Memory B cell (primary cell): ENCODE results near the gene FNDC3B.
A peak's percentile ranks its signal among the peaks of the same experiment; 100 is the strongest.

Experiments used
- ATAC-seq: fragments of 150-1000 bp; cut with Tn5 transposase; 2 replicates; pipeline ENCODE4 v1.10.0; 2021; ENCODE audit warnings: low read depth, mild to moderate bottlenecking, moderate library complexity
- DNase-seq, 2 donors: peaks; one replicate each; pipeline ENCODE4 v3.0.0; 2022; ENCODE audit warnings: low spot score in 2 of 2
- H3K27ac Mint-ChIP-seq: one replicate; pipeline ENCODE4 v1.8.0; 2022; ENCODE audit warnings: mild to moderate bottlenecking, moderate library complexity, mixed read lengths
- H3K27me3 Mint-ChIP-seq: one replicate; pipeline ENCODE4 v1.8.0; 2022; ENCODE audit warnings: mixed read lengths
- H3K36me3 Mint-ChIP-seq: one replicate; pipeline ENCODE4 v1.8.0; 2022; ENCODE audit warnings: mild to moderate bottlenecking, mixed read lengths
- H3K4me1 Mint-ChIP-seq: one replicate; pipeline ENCODE4 v1.8.0; 2022; ENCODE audit warnings: mixed read lengths
- H3K4me3 Mint-ChIP-seq: one replicate; pipeline ENCODE4 v1.8.0; 2022; ENCODE audit warnings: mild to moderate bottlenecking, moderate library complexity, mixed read lengths
- H3K9me3 Mint-ChIP-seq: one replicate; pipeline ENCODE4 v1.8.0; 2022; ENCODE audit warnings: mixed read lengths

Gene FNDC3B

DNA sequence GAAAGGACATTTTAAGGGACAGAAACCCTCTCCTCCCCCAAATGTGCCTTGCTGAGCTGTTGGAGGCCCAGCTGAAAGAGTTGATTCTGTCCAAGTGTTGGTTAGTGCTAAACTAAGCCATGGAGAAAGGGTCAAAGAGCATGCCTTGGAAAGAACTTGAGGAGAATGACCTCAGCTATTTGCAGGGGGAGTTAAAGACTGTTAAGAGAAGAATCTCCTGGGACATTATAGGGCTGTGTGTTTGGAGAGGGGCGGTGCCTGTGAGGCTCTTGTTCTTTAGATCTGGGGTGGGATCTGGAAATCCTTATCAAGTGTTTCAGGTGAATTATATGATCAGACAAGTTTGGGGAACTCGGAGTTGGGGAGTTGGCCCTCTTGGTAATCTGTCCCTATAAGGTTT is 13.0 kb downstream of the FNDC3B start:
- H3K9me3 Mint-ChIP-seq: no peaks in the 10 kb centered on the region
- no peak overlapping the region for H3K27ac Mint-ChIP-seq
- H3K27me3 Mint-ChIP-seq: no peaks in the 10 kb centered on the region
- DNase-seq: no peak
- H3K36me3 Mint-ChIP-seq: no peaks in the 10 kb centered on the region
- ATAC-seq: no peak
- H3K4me3 Mint-ChIP-seq: no peak overlapping the region
- H3K4me1 Mint-ChIP-seq: peaks cover 7% of the 10 kb centered on the region

DNA sequence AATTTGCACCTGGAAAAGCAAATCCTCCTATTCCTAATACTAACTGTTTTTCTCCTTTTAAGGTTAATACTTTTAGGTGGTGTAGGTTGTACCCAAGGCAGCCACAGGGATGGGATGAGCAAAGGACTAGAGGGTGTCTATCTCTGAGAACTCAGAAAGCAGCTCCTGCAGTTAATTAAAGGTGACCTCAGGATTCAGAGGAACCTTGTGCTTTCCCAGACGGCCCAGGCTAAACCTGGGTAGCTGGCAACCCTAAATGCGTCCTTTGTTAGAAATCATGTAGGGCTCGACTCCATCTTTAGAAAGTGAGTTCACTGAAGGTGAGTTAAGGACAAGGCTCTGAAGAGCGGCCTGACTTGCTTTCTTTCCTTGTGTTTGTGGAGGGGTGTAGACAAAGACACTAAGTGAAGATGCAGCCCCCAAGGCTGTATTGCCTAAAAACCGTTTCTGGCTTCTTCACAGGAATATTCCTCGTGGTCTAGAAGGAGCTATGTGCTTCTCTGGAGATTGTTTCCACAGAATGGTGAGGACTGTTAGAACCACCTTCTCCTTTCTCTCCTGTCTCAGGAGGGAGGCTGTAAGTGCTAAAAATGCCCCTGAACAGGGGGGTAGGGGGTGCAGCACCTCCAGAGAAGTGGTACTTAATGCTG is 14.9 kb downstream of the FNDC3B start:
- Mint-ChIP-seq H3K27ac (no peak overlapping the region), H3K36me3 (no peaks in the 10 kb centered on the region), H3K27me3 (no peaks in the 10 kb centered on the region), H3K4me1 (peaks cover 7% of the 10 kb centered on the region), H3K4me3 (no peak overlapping the region), H3K9me3 (no peaks in the 10 kb centered on the region)
- DNase-seq (no peak), ATAC-seq (no peak)

DNA sequence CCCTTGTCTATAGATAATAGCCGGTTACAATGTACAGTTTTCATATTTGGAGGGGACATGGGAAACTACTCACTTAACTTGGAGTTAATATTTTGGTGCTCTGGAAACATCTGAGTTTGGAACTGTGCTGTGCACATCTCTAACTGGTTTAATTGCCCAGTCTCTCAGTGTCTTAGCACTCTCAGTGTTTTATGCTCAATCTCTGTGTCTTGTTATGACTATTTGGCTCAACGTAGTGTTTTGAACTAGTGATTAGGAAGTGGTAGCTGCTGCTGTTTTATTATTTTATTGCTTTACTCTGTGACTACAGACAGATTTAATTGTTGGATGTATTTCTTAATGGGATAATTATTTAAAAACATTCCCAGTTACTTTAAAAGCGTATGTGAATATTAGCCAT is 17.0 kb downstream of the FNDC3B start:
- no peaks in the 10 kb centered on the region for H3K36me3 Mint-ChIP-seq
- no peaks in the 10 kb centered on the region for H3K27me3 Mint-ChIP-seq
- H3K9me3 Mint-ChIP-seq: no peaks in the 10 kb centered on the region
- peaks cover 7% of the 10 kb centered on the region for H3K4me1 Mint-ChIP-seq
- no peak overlapping the region for H3K27ac Mint-ChIP-seq
- ATAC-seq (no peak), DNase-seq (no peak)
- H3K4me3 Mint-ChIP-seq: no peak overlapping the region

DNA sequence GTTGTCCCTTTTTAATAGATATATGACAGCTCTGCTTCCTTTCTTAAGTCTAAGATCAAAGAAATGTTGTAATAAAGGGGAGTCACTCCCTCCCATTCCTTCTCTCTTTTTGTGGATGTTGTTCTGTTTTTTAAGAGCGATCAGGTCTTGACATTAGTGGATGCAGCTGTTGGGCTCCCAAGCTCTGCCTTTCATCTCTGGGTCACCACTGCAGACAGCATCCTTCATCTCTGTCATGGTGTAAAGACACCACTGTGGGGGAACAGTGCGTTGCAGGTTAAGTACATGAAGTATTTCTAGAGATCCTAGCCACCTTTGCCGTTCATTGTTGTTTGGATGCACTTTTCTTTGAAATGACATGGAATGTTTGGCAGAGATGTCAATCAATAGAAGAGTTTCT is 17.7 kb downstream of the FNDC3B start:
- ATAC-seq: no peak
- DNase-seq: no peak
- Mint-ChIP-seq H3K4me1 (peaks cover 12% of the 10 kb centered on the region), H3K27ac (no peak overlapping the region), H3K36me3 (no peaks in the 10 kb centered on the region), H3K4me3 (no peak overlapping the region), H3K9me3 (no peaks in the 10 kb centered on the region), H3K27me3 (no peaks in the 10 kb centered on the region)

DNA sequence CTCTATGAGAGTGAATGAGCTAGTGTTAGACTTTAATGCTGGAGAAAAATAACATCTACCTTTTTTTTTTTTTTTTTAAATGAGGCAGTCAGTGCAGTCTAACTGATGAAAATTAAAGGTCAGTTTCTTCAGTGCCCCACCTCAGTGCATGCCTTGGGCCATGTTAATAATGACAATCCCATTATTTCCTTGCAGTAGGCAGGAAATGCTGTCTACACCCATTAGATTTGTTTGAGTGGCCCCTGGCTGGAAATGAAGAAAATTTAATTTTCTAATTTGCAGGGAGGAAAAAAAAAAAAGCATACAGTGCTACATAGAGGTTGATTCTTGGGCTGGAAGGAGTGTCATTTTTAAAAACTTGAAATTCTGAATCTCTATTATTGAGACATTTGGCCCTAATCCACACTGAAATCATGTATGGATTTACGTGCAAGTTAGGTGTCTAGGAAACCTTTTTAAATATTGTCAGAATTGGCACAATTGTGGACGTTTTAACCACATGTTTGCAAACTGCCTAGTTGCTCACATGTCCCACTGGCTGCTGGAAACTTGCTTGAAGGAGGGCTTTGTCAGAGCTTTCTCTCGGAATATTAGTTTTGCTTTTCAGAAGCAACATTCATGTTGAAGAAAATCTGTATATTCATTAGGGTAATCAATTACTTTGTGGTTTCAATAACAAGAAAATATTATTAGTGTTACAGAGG is 18.4 kb downstream of the FNDC3B start:
- Mint-ChIP-seq H3K9me3 (no peaks in the 10 kb centered on the region), H3K4me1 (peaks cover 19% of the 10 kb centered on the region), H3K27ac (no peak overlapping the region), H3K4me3 (no peak overlapping the region), H3K27me3 (no peaks in the 10 kb centered on the region), H3K36me3 (no peaks in the 10 kb centered on the region)
- no peak for ATAC-seq
- no peak for DNase-seq

DNA sequence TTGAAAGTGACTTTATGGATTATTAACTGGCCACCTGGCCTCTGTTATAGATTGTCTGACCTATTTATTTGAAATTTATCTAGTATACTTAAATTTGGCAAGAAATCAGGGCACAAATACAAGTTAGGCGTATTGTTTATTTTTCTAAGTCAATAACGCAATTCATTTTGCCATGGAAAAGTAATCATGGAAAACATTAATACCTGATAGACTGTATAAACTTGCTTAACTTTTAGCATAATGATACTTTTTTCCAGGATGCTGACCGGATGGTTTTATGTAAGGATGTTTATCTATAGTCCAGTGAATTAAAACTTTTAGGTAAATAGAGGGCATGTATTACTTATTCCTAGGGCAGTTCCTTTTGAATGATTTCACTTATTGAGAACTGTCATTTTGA is 20.2 kb downstream of the FNDC3B start:
- peaks cover 19% of the 10 kb centered on the region for H3K4me1 Mint-ChIP-seq
- ATAC-seq: no peak
- no peak overlapping the region for H3K27ac Mint-ChIP-seq
- H3K4me3 Mint-ChIP-seq: no peak overlapping the region
- DNase-seq: no peak
- H3K27me3 Mint-ChIP-seq: peaks cover 6% of the 10 kb centered on the region
- H3K9me3 Mint-ChIP-seq: no peaks in the 10 kb centered on the region
- peaks cover 4% of the 10 kb centered on the region for H3K36me3 Mint-ChIP-seq

DNA sequence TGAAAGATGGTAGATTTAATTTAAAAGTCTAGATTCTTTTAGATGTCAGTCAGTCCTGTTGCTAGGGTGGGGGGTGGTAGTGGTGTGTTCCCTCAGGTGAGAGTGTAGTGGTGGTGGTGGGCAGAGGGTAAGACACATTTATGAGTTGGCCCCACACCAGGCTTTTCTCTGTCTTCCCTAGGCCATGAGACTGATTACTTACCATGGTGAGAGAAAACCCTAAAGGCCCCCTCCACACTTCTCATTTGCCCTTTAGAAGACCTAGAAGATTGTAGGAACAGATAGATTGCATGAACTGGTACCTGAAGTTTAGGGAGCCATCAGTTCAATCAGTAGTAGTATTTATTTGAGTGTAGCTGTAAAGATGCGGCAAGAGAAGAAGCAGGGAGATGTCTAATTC is 20.9 kb downstream of the FNDC3B start:
- no peak overlapping the region for H3K27ac Mint-ChIP-seq
- H3K9me3 Mint-ChIP-seq: no peaks in the 10 kb centered on the region
- no peak overlapping the region for H3K4me3 Mint-ChIP-seq
- peaks cover 6% of the 10 kb centered on the region for H3K27me3 Mint-ChIP-seq
- no peak for DNase-seq
- H3K36me3 Mint-ChIP-seq: peaks cover 4% of the 10 kb centered on the region
- H3K4me1 Mint-ChIP-seq: peaks cover 19% of the 10 kb centered on the region
- ATAC-seq: no peak

DNA sequence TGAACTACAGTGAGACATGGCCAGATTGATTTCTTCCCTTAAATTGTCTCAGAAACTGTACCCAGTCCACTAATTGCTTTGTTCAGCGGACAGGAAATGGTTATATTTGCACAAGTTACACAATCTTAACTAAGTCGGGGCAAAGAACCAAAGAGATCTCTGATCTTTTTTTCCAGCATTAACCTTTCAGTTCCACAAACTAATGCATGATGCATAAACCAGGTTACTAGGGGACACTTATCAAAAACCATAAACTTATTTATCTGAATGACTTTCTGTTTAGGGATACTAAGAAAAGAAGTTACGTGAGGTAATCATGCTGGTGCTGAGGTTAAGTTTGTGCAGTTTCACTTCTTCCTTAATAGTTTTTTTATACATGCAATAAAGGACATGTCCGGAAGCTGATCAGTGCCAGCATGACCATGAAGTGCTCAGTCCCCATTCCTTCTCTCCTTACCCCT is 22.4 kb downstream of the FNDC3B start:
- H3K9me3 Mint-ChIP-seq: no peaks in the 10 kb centered on the region
- peaks cover 6% of the 10 kb centered on the region for H3K27me3 Mint-ChIP-seq
- ATAC-seq: peak; percentile 96
- H3K4me1 Mint-ChIP-seq: peaks cover 19% of the 10 kb centered on the region
- H3K4me3 Mint-ChIP-seq: peak overlapping the region; percentile 69
- peak in 1 of 2 donors; percentile 13 for DNase-seq
- peaks cover 4% of the 10 kb centered on the region for H3K36me3 Mint-ChIP-seq
- H3K27ac Mint-ChIP-seq: no peak overlapping the region

DNA sequence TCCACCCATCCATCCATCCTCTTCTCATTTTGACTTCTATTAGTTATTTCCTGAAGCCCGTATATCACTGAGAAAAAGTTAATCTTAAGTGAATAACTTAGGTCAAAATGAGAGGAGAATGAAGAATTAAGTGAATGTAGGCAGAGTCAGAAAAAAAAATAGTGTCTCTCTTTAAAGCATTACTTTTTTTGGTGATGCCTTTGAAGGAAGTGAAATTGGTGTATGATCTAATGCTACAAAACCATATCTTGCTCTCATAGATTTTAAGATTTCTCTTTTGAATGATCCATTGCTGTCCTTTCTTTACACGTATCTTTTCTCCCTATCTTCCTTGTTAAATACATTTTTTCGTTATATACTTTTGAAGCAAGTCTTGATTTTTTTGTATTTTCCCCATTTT is 23.4 kb downstream of the FNDC3B start:
- ATAC-seq (no peak), DNase-seq (no peak)
- H3K27me3 Mint-ChIP-seq: peaks cover 6% of the 10 kb centered on the region
- peaks cover 4% of the 10 kb centered on the region for H3K36me3 Mint-ChIP-seq
- peaks cover 15% of the 10 kb centered on the region for H3K4me1 Mint-ChIP-seq
- H3K4me3 Mint-ChIP-seq: no peak overlapping the region
- no peak overlapping the region for H3K27ac Mint-ChIP-seq
- no peaks in the 10 kb centered on the region for H3K9me3 Mint-ChIP-seq

DNA sequence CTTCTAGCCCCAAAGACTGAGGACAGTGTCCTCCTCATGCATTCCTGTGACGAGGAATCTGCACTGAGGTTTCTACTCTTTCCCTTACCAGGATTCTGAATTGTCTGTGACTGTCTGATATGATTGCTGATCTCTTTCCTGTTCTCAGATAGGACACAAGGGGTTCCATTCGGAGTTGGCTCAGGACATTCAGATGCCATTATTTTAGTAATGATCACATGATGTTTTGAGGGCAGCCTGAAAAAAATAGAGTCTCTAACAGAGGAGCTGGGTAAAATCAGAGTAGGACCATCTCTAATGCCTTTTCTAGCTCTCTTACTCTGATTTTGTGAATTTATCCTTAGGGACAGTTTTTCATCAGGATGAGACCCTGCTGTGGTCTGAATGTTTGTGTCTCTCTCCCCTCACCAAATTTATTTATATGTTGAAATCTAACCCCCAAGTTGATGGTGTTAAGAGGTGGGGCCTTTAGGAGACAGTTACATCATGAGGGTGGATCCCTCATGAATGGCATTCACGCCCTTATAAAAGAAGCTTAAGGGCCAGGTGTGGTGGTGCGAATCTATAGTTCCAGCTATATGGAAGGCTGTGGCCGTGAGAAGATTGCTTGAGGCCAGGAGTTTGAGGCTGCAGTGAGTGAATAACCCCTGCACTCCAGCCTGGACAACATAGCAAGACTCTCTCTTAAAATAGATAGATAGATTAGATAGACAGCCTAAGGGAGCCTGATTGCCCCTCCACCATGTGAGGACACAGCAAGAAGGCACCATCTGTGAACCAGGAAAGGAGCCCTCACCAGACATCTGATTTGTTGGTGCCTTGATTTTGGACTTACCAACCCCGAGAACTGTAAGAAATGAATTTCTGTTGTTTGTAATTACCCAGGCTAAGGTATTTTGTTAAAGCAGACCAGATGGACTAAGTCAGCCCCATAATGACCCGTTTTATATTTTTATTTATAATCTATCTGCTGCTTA is 24.4 kb downstream of the FNDC3B start:
- H3K27me3 Mint-ChIP-seq: peaks cover 6% of the 10 kb centered on the region
- DNase-seq (no peak), ATAC-seq (no peak)
- H3K4me1 Mint-ChIP-seq: peaks cover 15% of the 10 kb centered on the region
- no peak overlapping the region for H3K4me3 Mint-ChIP-seq
- peaks cover 4% of the 10 kb centered on the region for H3K36me3 Mint-ChIP-seq
- H3K9me3 Mint-ChIP-seq: no peaks in the 10 kb centered on the region
- H3K27ac Mint-ChIP-seq: no peak overlapping the region

DNA sequence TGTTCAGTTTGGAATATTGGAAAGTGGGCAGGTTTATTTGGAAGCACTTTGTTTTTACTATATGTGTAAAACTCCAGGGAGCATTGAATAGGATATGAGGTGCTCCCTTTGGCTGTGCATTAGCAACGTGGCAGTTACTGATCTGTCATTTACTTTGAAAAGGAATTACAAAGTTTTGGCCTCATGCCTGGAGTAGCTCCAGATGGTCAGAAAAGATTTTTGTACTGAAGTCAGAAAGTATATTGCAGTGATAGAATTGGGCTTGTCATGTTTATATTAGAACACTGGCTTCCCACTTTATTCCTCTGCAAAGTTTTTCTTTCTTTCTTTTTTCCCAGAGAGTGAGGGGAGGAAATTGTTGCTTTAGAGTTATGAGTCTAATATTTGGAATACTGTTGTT is 26.1 kb downstream of the FNDC3B start:
- H3K4me3 Mint-ChIP-seq: no peak overlapping the region
- H3K27me3 Mint-ChIP-seq: peaks cover 6% of the 10 kb centered on the region
- no peak overlapping the region for H3K27ac Mint-ChIP-seq
- H3K36me3 Mint-ChIP-seq: peaks cover 4% of the 10 kb centered on the region
- DNase-seq (no peak), ATAC-seq (no peak)
- peaks cover 15% of the 10 kb centered on the region for H3K4me1 Mint-ChIP-seq
- H3K9me3 Mint-ChIP-seq: no peaks in the 10 kb centered on the region

DNA sequence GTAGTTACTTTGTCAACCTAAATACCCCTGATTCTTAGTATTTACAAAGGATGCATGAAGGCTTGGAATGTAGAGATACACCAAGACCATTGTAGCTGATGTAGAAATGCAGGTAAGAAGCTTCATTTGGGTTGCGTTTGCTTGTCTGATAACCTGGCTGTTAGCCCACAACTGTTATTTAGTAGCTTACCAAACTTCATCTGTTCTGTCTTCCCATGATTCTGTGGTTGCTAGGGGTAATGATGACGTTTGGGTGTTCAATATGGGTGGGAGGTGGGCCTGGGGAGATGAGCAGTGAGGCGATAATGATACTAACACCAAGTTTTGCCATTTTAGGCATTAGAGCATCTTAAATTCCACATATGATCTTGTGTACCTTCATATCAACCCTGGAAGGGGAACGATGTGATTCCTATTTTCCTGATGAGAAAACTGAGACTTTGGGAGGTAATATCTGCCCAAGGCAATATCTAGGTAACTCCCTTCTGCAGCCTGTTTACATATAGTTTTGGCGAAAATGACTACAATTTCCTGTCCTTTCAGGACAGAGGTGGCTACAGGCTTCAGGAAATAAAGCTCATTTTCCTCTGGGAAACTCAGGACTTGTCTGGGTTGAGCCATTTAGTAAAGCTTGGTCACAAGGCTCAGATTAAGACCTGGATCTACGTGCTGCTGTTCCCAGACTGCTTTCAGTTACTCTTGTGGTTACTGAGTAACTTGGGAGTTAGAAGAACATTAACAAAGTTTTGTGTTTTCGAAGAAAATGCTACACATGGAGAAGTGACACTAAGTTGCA is 26.8 kb downstream of the FNDC3B start:
- Mint-ChIP-seq H3K36me3 (peaks cover 4% of the 10 kb centered on the region), H3K4me1 (peaks cover 15% of the 10 kb centered on the region), H3K4me3 (no peak overlapping the region), H3K9me3 (no peaks in the 10 kb centered on the region), H3K27me3 (peaks cover 6% of the 10 kb centered on the region), H3K27ac (no peak overlapping the region)
- no peak for DNase-seq
- ATAC-seq: no peak

DNA sequence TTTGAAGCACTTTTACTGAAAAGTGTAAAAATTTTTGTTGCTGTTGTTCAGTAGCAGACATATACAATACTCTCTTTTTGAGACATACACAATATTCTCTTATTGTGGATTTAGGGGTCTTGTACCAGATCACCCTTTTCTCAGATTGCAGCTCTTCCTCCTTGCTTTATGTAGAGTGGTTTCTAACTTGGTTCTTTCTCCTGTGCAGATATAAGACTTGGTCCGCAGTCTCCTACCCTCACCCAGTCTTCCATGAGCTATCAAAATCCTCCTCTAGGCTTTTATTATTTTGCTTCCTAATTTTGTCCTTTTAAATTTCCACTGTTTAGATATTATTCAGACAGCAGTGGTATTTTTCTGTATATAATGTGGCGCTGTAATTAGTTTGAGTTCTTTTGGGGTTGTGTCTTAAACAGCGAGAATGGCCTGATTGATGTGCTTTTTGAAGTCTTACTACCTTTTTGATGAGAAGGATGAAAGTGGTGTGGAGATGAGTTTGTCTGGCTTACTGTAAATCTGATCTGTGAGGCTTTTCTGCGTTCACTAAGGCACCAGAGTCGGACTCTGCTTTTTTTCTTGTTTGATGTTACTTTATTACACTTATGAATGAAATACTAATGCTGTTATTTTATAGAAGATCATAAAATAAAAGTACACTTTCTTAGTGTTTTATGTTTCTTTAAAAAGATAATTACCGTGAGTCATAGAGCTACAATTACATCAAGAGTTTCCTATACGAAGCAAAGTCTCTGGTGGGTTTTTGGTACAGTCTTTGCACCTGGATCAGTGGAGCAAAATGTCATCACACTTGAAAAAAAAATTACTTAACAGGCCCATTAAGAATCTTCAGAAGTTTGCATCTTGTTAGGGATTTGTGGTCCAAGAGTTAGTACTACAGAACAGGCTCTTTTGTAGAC is 27.8 kb downstream of the FNDC3B start:
- Mint-ChIP-seq H3K36me3 (peaks cover 4% of the 10 kb centered on the region), H3K9me3 (no peaks in the 10 kb centered on the region), H3K4me1 (peaks cover 9% of the 10 kb centered on the region), H3K27me3 (peaks cover 6% of the 10 kb centered on the region), H3K27ac (no peak overlapping the region), H3K4me3 (no peak overlapping the region)
- DNase-seq: no peak
- ATAC-seq: no peak
